ENCODE results near the gene RFC5. TPM values are rescaled to one million over a fixed set of nuclear protein-coding genes. Genes with fewer than 3 reads are reported as not detected.
A peak's percentile ranks its signal among the peaks of the same experiment; 100 is the strongest.

RFC5 gene
- total RNA-seq (2021) = 47.2 and 50.4 TPM in 2 replicates
- long read RNA-seq, transcript RFC5-204 (11 exons, 1,655 nt) = major isoform, 279 of 353 reads
- long read RNA-seq, partial matches to known transcripts = 15 of 353 reads
- long read RNA-seq, other reads (novel, unspliced or antisense) = 57 of 353 reads

- no peak within 1 kb of the TSS for H3K27ac ChIP-seq (ENCODE audit: insufficient read length, low read depth, low read length)
- peak within 1 kb of the TSS; percentile 11 for H2AFZ ChIP-seq (ENCODE audit: low read length)
- H3K36me3 Mint-ChIP-seq (ENCODE audit: insufficient read depth in 1 of 3, low read depth in 3 of 3) = peaks cover 20 to 35% (median 33%) of the 10 kb centered on the region in 3 experiments; a peak in 6 of 7 replicates
- H3K56ac ChIP-seq (ENCODE audit: insufficient read length, low read depth, low read length) = no peak within 1 kb of the TSS
- peak within 1 kb of the TSS; percentile 90 for H3K18ac ChIP-seq (ENCODE audit: insufficient read length, low read depth, low read length)
- no peak within 1 kb of the TSS for H2BK20ac ChIP-seq (ENCODE audit: low read depth, low read length, poor library complexity, severe bottlenecking)
- H4K20me1 ChIP-seq (ENCODE audit: control insufficient read depth, insufficient read depth, insufficient read length) = no peaks in the 10 kb centered on the region
- no peaks in the 10 kb centered on the region for H3K23me2 ChIP-seq (ENCODE audit: insufficient read length, low read depth, low read length, poor library complexity, severe bottlenecking)
- peaks cover 5 to 14% of the 10 kb centered on the region in 2 experiments for H3K4me1 Mint-ChIP-seq
- H3K27me3 ChIP-seq (ENCODE audit: insufficient read depth, low read length) = no peaks in the 10 kb centered on the region
- H3K4me3 Mint-ChIP-seq = peak within 1 kb of the TSS; percentile 80 to 86
- no peak within 1 kb of the TSS for H4K91ac ChIP-seq (ENCODE audit: insufficient read length, low read depth, low read length)
- no peak within 1 kb of the TSS for H2AK5ac ChIP-seq (ENCODE audit: insufficient read length, low read length)
- H3K14ac ChIP-seq (ENCODE audit: insufficient read depth, low read length) = peak within 1 kb of the TSS; percentile 90
- H2BK15ac ChIP-seq (ENCODE audit: low read depth, low read length) = no peak within 1 kb of the TSS
- no peak within 1 kb of the TSS for H2BK5ac ChIP-seq (ENCODE audit: insufficient read length, low read length)
- no peaks in the 10 kb centered on the region for H3K4me1 ChIP-seq (ENCODE audit: insufficient read depth, low read length)
- no peak within 1 kb of the TSS for H2BK120ac ChIP-seq (ENCODE audit: low read depth, low read length, poor library complexity, severe bottlenecking)
- 0 out of 2 replicates have a peak, but pooled peaks cover 2% of the 10 kb centered on the region for H3K79me2 ChIP-seq (ENCODE audit: insufficient read depth, low read length)
- peaks cover 8% of the 10 kb centered on the region for H3K79me1 ChIP-seq (ENCODE audit: insufficient read depth, low read depth, low read length, poor library complexity, severe bottlenecking)
- H3K27me3 Mint-ChIP-seq (ENCODE audit: low read depth) = no peaks in the 10 kb centered on the region; the same call in none of the 2 replicates
- H3K9me3 ChIP-seq (ENCODE audit: control insufficient read depth, low read depth, low read length) = no peaks in the 10 kb centered on the region
- H3K9ac ChIP-seq (ENCODE audit: extremely low read depth, insufficient read length, low read length) = peak within 1 kb of the TSS; percentile 92
- no peak within 1 kb of the TSS for H4K5ac ChIP-seq (ENCODE audit: insufficient read length, low read depth, low read length)
- H3T11ph ChIP-seq (ENCODE audit: low read length) = no peak within 1 kb of the TSS
- no CpG with 5 or more reads among the region's 61 CpGs for WGBS (ENCODE audit: extremely low coverage, insufficient read length, low lambda C conversion rate)
- no peak within 1 kb of the TSS for H4K8ac ChIP-seq (replicated peaks; ENCODE audit: insufficient read length, low read depth, low read length)
- no peak within 1 kb of the TSS for H3K23ac ChIP-seq (ENCODE audit: insufficient read length, low read depth, low read length)
- H3K9me3 Mint-ChIP-seq = peaks cover 0 to 3% of the 10 kb centered on the region in 2 experiments; a peak in 2 of 5 replicates
- H3K27ac Mint-ChIP-seq = peak within 1 kb of the TSS in 2 of 3 experiments; percentile 76 to 99; a peak in 4 of 7 replicates
- peak within 1 kb of the TSS; percentile 88 for H3K4me2 ChIP-seq (ENCODE audit: insufficient read depth, insufficient read length, low read length)
- H3K4ac ChIP-seq (ENCODE audit: low read depth, low read length) = no peak within 1 kb of the TSS
- TF ChIP-seq CTCF (conservative IDR thresholded peaks at IDR 0.05) = no peak
- peak; percentile 100 for DNase-seq
- no peak within 1 kb of the TSS for H2BK12ac ChIP-seq (ENCODE audit: insufficient read length, low read depth, low read length)
These were observed at the start of gene RFC5 for GRCh38 chr12:118016424-118017264. RFC5 (plus strand) TSS chr12:118016703; CDS start chr12:118016828, 125 bp downstream.

Measured in H9 (cell line).